KG1 (cell line): ENCODE results near the gene CPSF4.
"Not testable (repeated sequence)": the region's sequence is repeated elsewhere in the genome, so short reads cannot be mapped to it uniquely, and the experiment has no call there.

Experiments
- DNase-seq: peaks from one replicate; lab custom pipeline; 2025; lab: John Stamatoyannopoulos, UW

CPSF4 gene

GRCh38 chr7:99408379-99409191 lies 30.2 kb upstream of the CPSF4 start, which contains the start of the genes BUD31 and PDAP1:
Gene BUD31, plus strand, starts transcription at chr7:99408969. Its CDS starts 2,124 bp downstream, at chr7:99411093.
Gene PDAP1, minus strand, starts transcription at chr7:99408597. Its CDS starts 49 bp downstream, at chr7:99408548.
- DNase-seq, result peak; percentile 61

- no peak for DNase-seq
Measured at GRCh38 chr7:99409192-99409572, 29.6 kb upstream of the CPSF4 start.

DNA sequence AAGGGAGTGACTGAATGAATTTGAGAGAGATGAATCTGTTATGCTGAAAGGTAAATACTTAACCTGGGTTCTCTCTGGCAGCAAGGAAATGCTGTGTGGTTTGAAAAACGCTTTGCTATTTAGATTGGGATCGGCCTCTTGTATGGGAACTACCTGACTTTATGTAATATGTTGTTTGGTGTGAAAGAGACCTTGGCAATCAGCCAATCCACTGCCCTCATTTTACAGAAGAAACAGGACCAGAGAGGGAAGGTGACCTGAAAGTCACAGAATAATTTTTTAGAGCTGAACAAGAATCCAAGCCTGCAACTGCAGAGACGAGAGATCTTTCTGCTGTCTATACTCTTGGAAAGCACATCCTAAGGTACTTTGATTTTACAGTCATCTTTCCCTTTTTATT lies 28.9 kb upstream of the CPSF4 start:
- DNase-seq, result no peak

DNA sequence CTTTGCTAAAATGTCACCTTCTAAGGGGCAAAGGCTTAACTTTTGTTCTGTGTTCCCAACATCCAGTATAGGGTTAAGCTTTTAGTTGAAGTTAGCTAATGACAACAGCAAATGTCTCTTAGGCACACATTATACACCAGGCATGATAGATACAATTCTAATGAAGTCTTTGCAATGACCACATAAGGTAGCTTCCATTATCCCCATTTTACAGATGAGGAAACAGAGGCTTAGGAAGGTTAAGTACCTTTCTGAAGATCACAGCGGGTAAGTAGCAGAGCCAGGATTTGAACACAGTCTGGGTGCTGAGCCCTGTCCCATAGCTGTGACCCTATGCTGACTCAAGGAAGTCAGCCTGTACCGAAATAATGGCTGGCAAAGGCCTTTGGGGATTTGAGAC lies 28.1 kb upstream of the CPSF4 start:
- DNase-seq, result no peak

- DNase-seq, result not testable (repeated sequence)
Measured at GRCh38 chr7:99415513-99416127, 23.1 kb upstream of the CPSF4 start.

GRCh38 chr7:99418260-99418659 lies 20.5 kb upstream of the CPSF4 start:
- DNase-seq, result no peak

DNA sequence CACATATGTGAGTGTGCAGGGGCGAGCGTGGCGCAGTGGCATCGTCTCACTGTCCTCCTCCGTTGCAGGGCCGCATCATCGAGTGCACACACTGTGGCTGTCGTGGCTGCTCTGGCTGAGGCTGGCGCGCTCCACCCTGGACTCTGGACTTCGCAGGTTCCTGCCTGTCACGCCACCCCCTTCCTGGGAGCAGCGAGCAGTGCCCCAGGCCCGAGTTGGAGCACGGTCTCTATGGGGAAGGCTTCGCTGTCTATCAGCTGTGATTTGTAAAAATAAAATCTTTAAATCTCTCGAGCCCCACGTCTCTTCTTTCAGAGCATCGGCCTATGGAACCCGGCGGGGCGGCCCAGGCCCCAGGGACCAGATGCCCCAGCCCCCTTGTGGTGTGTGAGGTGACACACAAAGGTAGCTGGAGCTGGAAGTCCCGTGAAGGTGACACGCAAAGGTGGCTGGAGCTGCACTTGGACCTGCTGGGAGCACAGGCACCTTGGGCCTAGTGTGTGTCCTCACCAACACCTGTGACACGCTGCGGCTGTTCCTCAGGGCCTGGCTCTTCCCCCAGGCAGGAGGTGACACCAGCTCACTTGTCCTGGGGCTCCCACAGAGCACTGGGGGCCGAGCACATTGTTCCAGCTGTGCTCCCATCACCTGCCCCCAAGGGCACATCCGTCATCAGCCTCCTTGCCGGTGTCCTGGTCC lies 19.3 kb upstream of the CPSF4 start:
- no peak for DNase-seq

GRCh38 chr7:99420213-99420612 lies 18.5 kb upstream of the CPSF4 start:
- no peak for DNase-seq

DNA sequence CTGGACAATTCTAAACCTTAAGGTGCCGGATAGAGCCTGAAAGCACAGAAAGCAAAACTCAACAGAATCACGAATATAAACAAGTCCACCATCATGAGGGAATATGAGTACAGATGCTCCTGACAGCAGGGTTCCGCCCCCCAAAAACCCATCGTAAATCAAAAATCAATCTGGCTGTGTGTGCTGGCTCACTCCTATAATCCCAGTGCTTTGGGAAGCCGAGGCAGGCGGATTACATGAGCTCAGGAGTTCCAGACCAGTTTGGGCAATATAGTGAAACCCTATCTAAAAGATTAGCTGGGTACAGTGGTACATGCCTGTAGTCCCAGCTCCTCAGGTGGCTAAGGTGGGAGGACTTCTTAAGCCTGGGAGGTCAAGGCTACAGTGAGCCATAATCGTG lies 17.8 kb upstream of the CPSF4 start:
- no peak for DNase-seq

DNA sequence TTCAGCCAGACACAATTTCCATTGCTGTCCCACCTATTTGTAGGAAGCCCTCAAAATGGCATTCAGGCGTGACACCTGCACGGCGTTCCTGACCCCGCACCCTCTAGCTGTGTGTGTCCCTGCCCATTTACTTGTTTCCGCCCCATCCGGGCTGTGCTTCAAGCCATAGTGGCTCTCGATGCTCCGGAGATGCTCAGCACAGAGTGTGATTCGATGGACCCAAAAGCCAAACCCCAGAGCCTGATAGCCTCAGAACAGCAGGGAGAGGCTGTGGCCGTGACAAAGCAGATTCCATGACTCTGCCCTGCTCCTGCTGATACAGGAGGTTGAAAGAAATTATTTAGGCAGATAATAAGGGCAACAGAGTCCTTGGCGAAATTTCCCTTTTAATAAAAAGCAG lies 16.6 kb upstream of the CPSF4 start:
- no peak for DNase-seq

DNA sequence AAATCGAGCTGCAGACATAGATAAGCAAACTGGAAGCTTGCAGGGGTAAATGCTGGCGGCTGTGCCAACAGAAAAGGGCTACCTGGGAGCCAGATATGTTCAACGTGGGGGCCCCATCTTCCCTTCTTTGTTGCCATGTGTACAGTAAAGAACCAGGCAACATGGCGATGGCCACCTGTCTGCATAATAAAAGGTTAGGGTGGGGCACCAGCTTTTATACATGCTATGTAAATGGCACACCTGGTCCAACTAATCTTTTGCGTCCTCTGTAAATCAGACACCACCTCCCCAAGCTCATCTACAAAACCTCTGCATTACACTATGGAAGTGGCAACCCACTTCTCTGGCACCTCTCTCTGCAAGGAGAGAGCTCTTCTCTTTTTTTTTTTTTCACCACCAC lies 16.1 kb upstream of the CPSF4 start:
- DNase-seq, result no peak

DNA sequence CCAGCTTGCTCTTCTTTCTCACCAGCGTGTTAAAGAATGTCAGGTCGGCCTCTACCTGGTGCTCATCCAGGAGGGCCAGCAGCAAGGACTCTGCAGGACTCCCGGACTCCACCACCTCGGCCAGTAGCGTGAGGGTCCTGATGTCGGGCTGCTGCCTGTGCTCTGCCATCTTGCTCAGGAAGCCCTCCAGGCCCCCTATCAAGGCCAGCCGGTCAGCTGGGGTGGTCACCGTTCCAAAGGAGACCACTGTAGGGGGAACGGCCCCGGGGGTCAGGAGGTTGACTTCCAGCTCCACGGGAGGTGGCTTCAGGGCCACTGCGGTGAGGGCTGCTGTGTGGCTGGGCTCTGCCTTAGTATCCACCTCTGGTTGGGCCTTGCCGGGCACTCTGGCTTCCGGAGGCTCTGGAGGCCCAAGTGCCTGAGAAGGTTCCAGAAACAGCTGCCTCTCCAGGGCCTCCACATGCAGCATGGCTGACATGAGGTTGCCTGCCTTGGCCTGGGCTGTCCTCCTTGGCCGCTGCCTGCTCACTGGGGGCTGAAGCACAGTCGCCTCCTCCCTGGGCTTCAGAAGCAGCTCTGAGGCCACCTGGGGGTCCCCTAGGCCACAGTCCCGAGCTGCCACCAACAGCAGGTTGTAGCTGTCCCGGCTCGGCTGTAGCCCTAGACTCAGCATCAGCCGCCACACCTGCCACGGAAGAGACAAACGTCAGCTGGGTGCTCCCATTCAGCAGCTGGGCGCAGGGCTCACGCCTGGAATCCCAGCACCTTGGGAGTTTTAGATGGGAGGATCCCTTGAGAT lies 13.6 kb upstream of the CPSF4 start:
- DNase-seq, result no peak

GRCh38 chr7:99428972-99429566 lies 9.7 kb upstream of the CPSF4 start:
- DNase-seq, result no peak

DNA sequence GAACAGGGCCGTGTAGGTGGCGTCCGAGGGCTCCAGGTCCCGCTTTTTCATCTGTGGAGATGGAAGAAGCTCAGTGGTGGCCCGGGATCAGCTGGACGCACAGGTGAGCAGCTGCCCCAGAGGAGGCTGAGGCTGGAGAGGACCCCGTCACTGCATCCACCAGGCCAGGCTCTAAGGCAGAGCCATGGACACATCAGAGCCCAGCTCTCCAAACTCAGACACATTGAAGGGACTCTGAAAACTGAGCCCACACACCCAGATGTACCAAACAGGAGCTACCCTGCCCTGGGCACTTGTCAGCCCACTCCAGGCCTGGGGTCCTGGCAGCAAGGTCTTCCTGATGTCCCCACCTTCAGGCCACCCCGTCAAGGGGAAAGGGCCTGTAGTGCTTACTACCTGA lies 9.0 kb upstream of the CPSF4 start:
- DNase-seq, result no peak

- DNase-seq, result not testable (repeated sequence)
Measured at GRCh38 chr7:99431756-99432540, 6.8 kb upstream of the CPSF4 start.

GRCh38 chr7:99433158-99433557 lies 5.6 kb upstream of the CPSF4 start:
- no peak for DNase-seq

GRCh38 chr7:99437946-99438572 lies 684 bp upstream of the CPSF4 start:
- no peak for DNase-seq

DNA sequence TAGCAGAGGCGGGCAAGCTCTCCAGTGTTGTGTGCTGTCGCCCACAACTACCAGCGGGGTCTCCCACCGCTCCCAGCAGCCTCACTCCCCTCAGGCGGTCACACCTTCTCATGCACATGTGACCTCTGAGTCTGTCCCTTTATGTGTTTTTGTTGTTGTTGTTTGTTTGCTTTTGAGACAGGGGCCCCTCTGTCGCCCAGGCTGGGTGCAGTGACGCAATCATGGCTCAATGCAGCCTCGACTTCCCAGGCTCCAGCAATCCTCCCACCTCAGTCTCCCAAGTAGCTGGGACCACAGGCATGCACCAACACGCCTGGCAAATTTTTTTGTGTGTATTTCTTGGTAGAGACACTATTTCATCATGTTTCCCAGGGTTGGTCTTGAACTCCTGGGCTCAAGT lies 1.5 kb downstream of the CPSF4 start:
- DNase-seq, result no peak

- no peak for DNase-seq
Measured at GRCh38 chr7:99446096-99446495, 7.4 kb downstream of the CPSF4 start.

GRCh38 chr7:99447943-99448342 lies 9.2 kb downstream of the CPSF4 start:
- DNase-seq, result no peak
